T-helper 17 cell (primary cell): ENCODE results near the gene BMAL1. TPM values are rescaled to one million over a fixed set of nuclear protein-coding genes. Genes with fewer than 3 reads are reported as not detected.
"Not testable (repeated sequence)": the region's sequence is repeated elsewhere in the genome, so short reads cannot be mapped to it uniquely, and the experiment has no call there.

Experiments used
- ATAC-seq: fragments of 150-1000 bp; cut with Tn5 transposase; 2 replicates; pipeline ENCODE4 v1.10.0; 2021; ENCODE audit warnings: mild to moderate bottlenecking, moderate library complexity
- DNase-seq, 3 donors: peaks; one replicate each; pipeline versions ENCODE4 v3.0.0 to v3.0.0-alpha.2; 2020 to 2021
- H3K9me3 ChIP-seq: one replicate; pipeline ENCODE4 v1.7.0; 2013; ENCODE audit warnings: low read length, mild to moderate bottlenecking; ENCODE audit not compliant: control insufficient read depth, poor library complexity, severe bottlenecking
- H3K27ac Mint-ChIP-seq: one replicate; pipeline ENCODE4 v1.8.0; 2022; ENCODE audit warnings: mild to moderate bottlenecking, moderate library complexity, mixed read lengths
- H3K27me3 Mint-ChIP-seq: one replicate; pipeline ENCODE4 v1.8.0; 2022; ENCODE audit warnings: mixed read lengths
- H3K36me3 Mint-ChIP-seq: one replicate; pipeline ENCODE4 v1.8.0; 2022; ENCODE audit warnings: low read depth, mixed read lengths
- H3K4me1 Mint-ChIP-seq: one replicate; pipeline ENCODE4 v1.8.0; 2022; ENCODE audit warnings: mild to moderate bottlenecking, mixed read lengths
- H3K4me3 Mint-ChIP-seq: one replicate; pipeline ENCODE4 v1.8.0; 2022; ENCODE audit warnings: mild to moderate bottlenecking, moderate library complexity, mixed read lengths
- total RNA-seq, 4 donors: library from RNA in 2 of 4; stranded (reverse) in 2 of 4; gene quantifications; one replicate each; pipeline ENCODE4 v1.2.3 and lab custom pipeline; 2022 to 2026

Gene BMAL1
- total RNA-seq, 2 donors from 2014 or later: 143 to 144 TPM

GRCh38 chr11:13376838-13377237 lies 99.2 kb downstream of the BMAL1 start:
- no peaks in the 10 kb centered on the region for H3K27me3 Mint-ChIP-seq
- ATAC-seq: no peak
- H3K27ac Mint-ChIP-seq: peak overlapping the region; percentile 34

GRCh38 chr11:13378316-13378715 lies 100.7 kb downstream of the BMAL1 start:
- DNase-seq (no peak), ATAC-seq (no peak)
- Mint-ChIP-seq H3K27ac (peak overlapping the region; percentile 34), H3K4me3 (no peak overlapping the region), H3K36me3 (peaks cover 15% of the 10 kb centered on the region), H3K4me1 (peaks cover 15% of the 10 kb centered on the region), H3K27me3 (no peaks in the 10 kb centered on the region)
- H3K9me3 ChIP-seq: no peaks in the 10 kb centered on the region

More at GRCh38 chr11:13376838-13377237, 99.2 kb downstream of the BMAL1 start:
- Mint-ChIP-seq H3K4me1 (peaks cover 12% of the 10 kb centered on the region), H3K4me3 (no peak overlapping the region), H3K36me3 (peaks cover 15% of the 10 kb centered on the region)
- no peak for DNase-seq
- no peaks in the 10 kb centered on the region for H3K9me3 ChIP-seq

- Mint-ChIP-seq H3K27me3 (no peaks in the 10 kb centered on the region), H3K27ac (no peak overlapping the region), H3K36me3 (peaks cover 7% of the 10 kb centered on the region), H3K4me1 (peaks cover 9% of the 10 kb centered on the region), H3K4me3 (no peak overlapping the region)
- no peak for DNase-seq
- no peak for ATAC-seq
- no peaks in the 10 kb centered on the region for H3K9me3 ChIP-seq
These were observed 103.1 kb downstream of the BMAL1 start for GRCh38 chr11:13380731-13381130.

GRCh38 chr11:13382751-13383150 lies 105.2 kb downstream of the BMAL1 start:
- Mint-ChIP-seq H3K27me3 (no peaks in the 10 kb centered on the region), H3K4me1 (peaks cover 4% of the 10 kb centered on the region), H3K36me3 (no peaks in the 10 kb centered on the region), H3K4me3 (no peak overlapping the region), H3K27ac (peak overlapping the region; percentile 41)
- H3K9me3 ChIP-seq: no peaks in the 10 kb centered on the region
- ATAC-seq (no peak), DNase-seq (no peak)

DNA sequence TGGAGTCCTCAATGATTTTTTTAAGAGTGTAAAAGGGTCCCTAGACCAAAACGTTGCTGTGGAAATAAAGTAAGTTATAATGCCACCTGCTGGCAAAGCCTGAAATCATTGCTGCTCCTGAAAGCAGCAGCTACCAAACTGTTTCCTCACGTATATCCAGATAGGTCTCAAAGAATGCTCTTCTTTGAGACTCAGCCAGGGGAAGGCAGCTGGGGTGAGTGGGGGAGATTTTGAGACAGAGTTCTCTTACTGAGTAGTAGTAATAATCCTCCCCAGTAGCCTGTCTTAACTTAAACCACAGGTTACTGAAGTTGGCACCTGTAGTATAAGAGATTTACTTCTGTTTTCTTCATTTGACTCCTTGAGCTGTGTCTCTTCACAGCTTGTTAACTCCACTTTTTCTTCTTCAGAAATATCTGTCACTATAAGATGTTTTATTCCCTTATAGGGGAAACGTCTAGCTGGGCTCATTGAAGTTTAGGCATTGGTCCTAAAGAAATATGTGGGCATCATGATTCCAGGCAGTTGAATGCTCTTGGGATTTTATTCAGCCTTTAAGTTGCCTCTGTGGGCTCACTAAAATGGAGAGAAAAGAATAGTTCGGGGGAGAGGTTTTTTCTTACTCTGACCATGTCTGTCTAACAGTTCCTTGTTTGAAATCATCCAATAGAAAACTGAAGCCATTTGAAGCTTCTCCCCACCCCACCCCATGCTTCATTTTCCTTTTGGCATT lies 107.5 kb downstream of the BMAL1 start:
- H3K36me3 Mint-ChIP-seq: peaks cover 4% of the 10 kb centered on the region
- H3K27ac Mint-ChIP-seq: peak overlapping the region; percentile 67
- H3K9me3 ChIP-seq: no peaks in the 10 kb centered on the region
- no peaks in the 10 kb centered on the region for H3K27me3 Mint-ChIP-seq
- no peak overlapping the region for H3K4me3 Mint-ChIP-seq
- H3K4me1 Mint-ChIP-seq: peaks cover 5% of the 10 kb centered on the region
- DNase-seq (no peak), ATAC-seq (peak; percentile 42)

- DNase-seq: no peak
- no peaks in the 10 kb centered on the region for H3K27me3 Mint-ChIP-seq
- peak overlapping the region; percentile 67 for H3K27ac Mint-ChIP-seq
- ATAC-seq: no peak
- H3K4me1 Mint-ChIP-seq: peaks cover 7% of the 10 kb centered on the region
- no peak overlapping the region for H3K4me3 Mint-ChIP-seq
- no peaks in the 10 kb centered on the region for H3K9me3 ChIP-seq
- H3K36me3 Mint-ChIP-seq: peaks cover 9% of the 10 kb centered on the region
These were observed 109.0 kb downstream of the BMAL1 start for GRCh38 chr11:13386567-13386966.

GRCh38 chr11:13388741-13389140 lies 111.2 kb downstream of the BMAL1 start:
- Mint-ChIP-seq H3K4me1 (peaks cover 4% of the 10 kb centered on the region), H3K27ac (peak overlapping the region; percentile 67), H3K27me3 (no peaks in the 10 kb centered on the region), H3K4me3 (peak overlapping the region; percentile 12), H3K36me3 (peaks cover 9% of the 10 kb centered on the region)
- ATAC-seq (no peak), DNase-seq (no peak)
- no peaks in the 10 kb centered on the region for H3K9me3 ChIP-seq

- H3K4me1 Mint-ChIP-seq: peaks cover 4% of the 10 kb centered on the region
- DNase-seq: no peak
- no peaks in the 10 kb centered on the region for H3K9me3 ChIP-seq
- peak overlapping the region; percentile 75 for H3K27ac Mint-ChIP-seq
- no peak for ATAC-seq
- no peaks in the 10 kb centered on the region for H3K27me3 Mint-ChIP-seq
- no peak overlapping the region for H3K4me3 Mint-ChIP-seq
- peaks cover 9% of the 10 kb centered on the region for H3K36me3 Mint-ChIP-seq
These were observed 113.6 kb downstream of the BMAL1 start for GRCh38 chr11:13391217-13391616.

DNA sequence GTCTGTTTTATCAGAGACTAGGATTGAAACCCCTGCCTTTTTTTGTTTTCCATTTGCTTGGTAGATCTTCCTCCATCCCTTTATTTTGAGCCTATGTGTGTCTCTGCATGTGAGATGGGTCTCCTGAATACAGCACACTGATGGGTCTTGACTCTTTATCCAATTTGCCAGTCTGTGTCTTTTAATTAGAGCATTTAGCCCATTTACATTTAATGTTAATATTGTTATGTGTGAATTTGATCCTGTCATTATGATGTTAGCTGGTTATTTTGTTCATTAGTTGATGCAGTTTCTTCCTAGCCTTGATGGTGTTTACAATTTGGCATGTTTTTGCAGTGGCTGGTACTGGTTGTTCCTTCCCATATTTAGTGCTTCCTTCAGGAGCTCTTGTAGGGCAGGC lies 120.7 kb downstream of the BMAL1 start:
- H3K36me3 Mint-ChIP-seq, H3K27ac Mint-ChIP-seq: not testable (repeated sequence)

DNA sequence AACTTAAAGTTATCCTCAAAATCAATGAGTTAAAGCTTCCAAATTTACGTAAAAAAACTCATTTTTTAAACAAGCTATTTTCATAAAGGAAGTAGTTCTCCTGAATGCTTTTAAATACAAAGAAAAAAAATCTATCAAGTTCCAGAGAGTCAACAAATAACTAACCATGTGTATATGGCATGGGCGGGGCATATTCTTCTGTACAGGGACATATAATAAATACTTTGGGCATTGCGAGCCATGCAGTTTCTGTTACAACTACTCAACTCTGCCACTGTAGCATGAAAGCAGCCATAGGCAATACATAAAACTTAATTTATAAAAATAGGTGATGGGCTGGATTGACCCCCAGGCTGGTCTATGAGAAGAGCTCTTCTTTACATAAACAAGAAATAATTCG lies 127.6 kb downstream of the BMAL1 start:
- DNase-seq (no peak), ATAC-seq (no peak)
- no peaks in the 10 kb centered on the region for H3K9me3 ChIP-seq
- H3K27ac Mint-ChIP-seq: no peak overlapping the region
- H3K27me3 Mint-ChIP-seq: no peaks in the 10 kb centered on the region
- peaks cover 16% of the 10 kb centered on the region for H3K36me3 Mint-ChIP-seq
- H3K4me1 Mint-ChIP-seq: peaks cover 2% of the 10 kb centered on the region
- no peak overlapping the region for H3K4me3 Mint-ChIP-seq

More for the DNA sequence above, 120.7 kb downstream of the BMAL1 start:
- H3K4me3 Mint-ChIP-seq, ATAC-seq, H3K9me3 ChIP-seq, H3K27me3 Mint-ChIP-seq, H3K4me1 Mint-ChIP-seq, DNase-seq: not testable (repeated sequence)

- no peaks in the 10 kb centered on the region for H3K9me3 ChIP-seq
- DNase-seq: no peak
- H3K4me3 Mint-ChIP-seq: no peak overlapping the region
- no peak overlapping the region for H3K27ac Mint-ChIP-seq
- H3K36me3 Mint-ChIP-seq: peaks cover 10% of the 10 kb centered on the region
- no peak for ATAC-seq
- no peaks in the 10 kb centered on the region for H3K4me1 Mint-ChIP-seq
- no peaks in the 10 kb centered on the region for H3K27me3 Mint-ChIP-seq
These were observed 137.6 kb downstream of the BMAL1 start for GRCh38 chr11:13415201-13415600.

DNA sequence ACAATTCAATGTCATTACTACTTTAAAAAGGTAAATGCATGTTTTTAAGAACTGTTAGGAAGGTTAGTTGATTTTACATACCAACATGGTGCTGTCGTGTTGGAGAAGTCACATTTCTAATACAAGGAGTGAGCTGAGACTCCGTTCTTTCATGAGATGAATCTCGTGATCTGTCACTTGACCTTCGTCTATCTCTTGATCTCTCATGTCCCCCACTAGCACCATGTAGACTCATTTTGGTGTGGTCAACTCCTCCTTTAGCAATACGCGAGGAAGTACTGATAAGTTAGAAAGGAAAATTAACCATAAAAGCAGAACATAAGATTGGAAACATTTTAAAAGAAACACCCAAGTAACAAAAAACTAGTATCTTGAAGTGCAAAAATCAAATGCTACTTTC lies 144.0 kb downstream of the BMAL1 start:
- H3K9me3 ChIP-seq: no peaks in the 10 kb centered on the region
- ATAC-seq (no peak), DNase-seq (no peak)
- H3K4me1 Mint-ChIP-seq: peaks cover 14% of the 10 kb centered on the region
- no peak overlapping the region for H3K4me3 Mint-ChIP-seq
- H3K36me3 Mint-ChIP-seq: peaks cover 2% of the 10 kb centered on the region
- peak overlapping the region; percentile 29 for H3K27ac Mint-ChIP-seq
- no peaks in the 10 kb centered on the region for H3K27me3 Mint-ChIP-seq

GRCh38 chr11:13423372-13423771 lies 145.8 kb downstream of the BMAL1 start:
- no peak for ATAC-seq
- Mint-ChIP-seq H3K27ac (no peak overlapping the region), H3K36me3 (peaks cover 5% of the 10 kb centered on the region), H3K27me3 (no peaks in the 10 kb centered on the region), H3K4me3 (no peak overlapping the region), H3K4me1 (peaks cover 14% of the 10 kb centered on the region)
- H3K9me3 ChIP-seq: peaks cover 5% of the 10 kb centered on the region
- DNase-seq: no peak

- Mint-ChIP-seq H3K27ac (no peak overlapping the region), H3K36me3 (peaks cover 6% of the 10 kb centered on the region), H3K4me1 (peaks cover 17% of the 10 kb centered on the region), H3K4me3 (no peak overlapping the region), H3K27me3 (no peaks in the 10 kb centered on the region)
- H3K9me3 ChIP-seq: peaks cover 5% of the 10 kb centered on the region
- ATAC-seq (no peak), DNase-seq (no peak)
These were observed 149.8 kb downstream of the BMAL1 start for GRCh38 chr11:13427440-13427839.
